NCI-H2227 (cell line): ENCODE results near the gene NTN5.
"Not testable (repeated sequence)": the region's sequence is repeated elsewhere in the genome, so short reads cannot be mapped to it uniquely, and the experiment has no call there.

Experiments
- DNase-seq: peaks from one replicate; lab custom pipeline; 2025; ENCODE audit not compliant: unreplicated experiment; lab: John Stamatoyannopoulos, UW

NTN5 gene

DNA sequence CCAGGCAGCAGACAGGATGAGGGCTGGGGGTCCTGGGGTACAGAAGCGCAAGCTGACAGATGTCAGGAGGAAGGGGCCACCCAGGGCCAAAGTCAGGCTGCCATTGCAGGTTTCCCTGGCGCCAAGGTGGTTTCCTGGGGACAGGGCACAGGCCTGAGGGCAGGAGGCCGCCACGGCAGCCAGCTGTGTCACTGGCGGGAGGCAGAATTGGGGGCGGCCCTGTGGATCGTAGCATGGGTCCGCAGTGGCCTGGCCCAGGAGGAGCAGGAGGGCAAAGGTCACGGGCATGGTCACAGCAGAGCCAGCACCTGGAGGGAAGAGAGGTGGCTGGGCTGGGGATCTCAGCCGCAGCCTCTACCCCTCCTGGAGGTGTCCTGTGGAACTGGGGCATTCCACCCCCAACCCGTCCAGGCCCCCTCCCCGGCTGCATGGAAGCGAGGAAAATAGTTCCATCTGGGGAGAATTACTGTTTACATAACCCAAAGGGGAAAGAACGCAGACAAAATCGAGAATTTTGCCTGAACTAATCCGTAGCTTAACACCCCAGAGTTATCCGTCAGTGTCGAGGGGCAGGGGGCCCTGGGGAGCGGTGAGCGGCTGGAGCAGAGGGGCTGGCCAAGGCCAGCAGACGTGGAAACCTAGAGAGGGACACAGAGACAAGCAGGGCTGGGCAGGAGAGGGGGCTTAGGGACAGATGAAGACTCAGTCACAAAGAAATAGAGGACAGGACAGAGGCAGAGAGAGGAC lies 1.9 kb downstream of the NTN5 start:
- no peak for DNase-seq

DNA sequence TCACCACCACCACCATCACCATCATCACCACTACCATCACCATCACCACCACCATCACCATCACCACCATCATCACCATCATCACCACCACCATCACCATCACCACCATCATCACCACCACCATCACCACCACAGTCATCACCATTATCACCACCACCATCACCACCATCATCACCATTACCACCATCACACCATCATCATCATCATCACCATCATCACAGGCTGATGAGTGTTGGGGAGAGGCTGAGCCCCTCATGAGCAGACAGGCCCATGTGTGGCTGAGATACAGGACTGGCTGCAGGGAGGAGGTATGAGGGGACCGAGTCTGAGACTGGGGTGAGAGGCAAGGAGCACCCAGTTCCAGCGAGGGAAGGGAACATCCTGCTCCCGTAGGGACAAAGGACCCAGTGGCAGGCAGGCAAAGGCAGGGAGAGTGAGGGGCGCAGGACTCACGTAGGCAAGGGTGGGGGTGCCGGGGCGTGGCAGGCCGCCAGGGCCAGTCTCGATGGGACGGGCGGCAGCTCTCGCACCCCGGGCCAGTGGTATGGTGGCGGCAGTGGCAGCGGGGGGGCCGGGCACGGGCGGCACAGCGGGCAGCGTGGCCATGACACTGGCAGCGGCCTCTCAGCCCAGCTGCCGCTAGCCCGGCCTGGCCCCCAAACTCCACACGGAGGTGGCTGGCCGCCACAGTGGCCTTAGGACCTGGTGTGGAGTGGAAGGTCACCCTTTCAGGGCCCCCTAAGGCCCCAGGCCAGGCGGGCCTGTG lies 2.7 kb downstream of the NTN5 start:
- no peak for DNase-seq

DNA sequence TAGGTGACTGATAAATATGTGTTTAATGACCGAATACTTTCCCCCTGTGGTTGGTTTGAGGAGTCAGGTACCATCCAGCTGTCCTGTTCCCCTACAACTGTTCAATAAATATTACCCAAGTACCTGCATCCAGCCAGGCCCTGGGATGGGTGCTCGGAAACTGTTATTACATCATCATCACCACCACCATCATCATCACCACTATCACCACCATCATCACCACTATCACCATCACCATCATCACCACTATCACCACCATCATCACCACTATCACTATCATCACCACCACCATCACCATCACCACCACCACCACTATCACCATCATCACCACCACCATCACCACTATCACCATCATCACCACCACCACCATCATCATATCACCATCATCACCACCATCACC lies 4.1 kb downstream of the NTN5 start:
- no peak for DNase-seq

DNA sequence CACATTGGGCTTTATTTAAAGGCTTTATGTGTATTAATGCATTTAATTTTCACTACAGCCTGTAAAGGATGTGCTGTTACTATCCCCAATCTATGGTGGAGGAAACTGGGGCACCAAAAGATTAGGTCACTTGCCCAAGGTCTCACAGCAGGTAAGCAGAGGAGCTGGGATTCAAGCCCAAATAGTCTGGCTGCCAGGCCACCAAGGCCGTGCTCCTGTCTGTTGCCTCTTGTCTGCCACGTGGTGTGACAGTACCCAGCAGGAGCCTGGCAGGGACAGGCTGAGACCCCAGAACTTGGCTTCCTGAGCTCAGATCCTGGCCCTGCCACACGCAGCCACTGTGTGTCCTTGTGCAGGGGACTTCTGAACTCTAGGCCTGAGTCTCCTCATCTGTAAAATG lies 4.5 kb downstream of the NTN5 start:
- DNase-seq: no peak

DNA sequence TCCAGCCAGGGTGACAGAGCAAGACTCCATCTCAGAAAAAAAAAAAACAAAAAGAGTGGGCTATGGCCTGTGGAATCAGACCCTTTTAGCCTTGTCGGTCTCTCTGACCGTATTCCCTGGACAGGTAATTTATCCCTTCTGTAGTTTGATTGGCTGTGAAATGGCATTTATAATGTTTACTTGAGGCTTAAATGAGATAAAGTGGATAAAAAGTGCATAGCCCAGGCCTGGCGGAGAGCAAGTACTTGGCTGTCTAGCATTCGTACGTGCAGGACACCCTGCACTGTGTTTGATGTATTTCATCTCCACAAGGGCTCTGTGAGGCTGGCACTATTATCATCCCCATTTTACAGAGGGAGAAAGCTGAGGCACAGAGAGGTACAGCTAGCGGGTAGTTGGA lies 7.0 kb downstream of the NTN5 start:
- no peak for DNase-seq

DNA sequence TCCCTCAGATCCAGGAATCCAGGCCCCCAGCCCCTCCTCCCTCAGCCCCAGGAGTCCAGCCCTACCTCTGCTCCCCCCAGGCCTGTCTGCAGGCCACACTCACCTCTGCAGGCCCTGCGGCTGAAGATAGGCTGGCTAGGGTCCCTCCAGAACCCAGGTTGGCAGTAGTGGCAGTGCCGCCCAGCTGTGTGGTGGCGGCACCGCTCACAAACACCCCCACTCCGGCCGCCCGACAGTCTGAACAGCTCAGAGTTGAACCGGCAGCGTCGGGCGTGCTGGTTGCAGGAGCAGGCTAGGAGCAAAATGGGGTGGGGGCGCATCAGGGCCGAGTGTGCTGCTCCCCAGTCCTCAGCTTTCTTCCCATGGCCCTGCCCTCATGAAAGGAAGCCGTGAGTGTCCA lies 8.3 kb downstream of the NTN5 start:
- no peak for DNase-seq

DNA sequence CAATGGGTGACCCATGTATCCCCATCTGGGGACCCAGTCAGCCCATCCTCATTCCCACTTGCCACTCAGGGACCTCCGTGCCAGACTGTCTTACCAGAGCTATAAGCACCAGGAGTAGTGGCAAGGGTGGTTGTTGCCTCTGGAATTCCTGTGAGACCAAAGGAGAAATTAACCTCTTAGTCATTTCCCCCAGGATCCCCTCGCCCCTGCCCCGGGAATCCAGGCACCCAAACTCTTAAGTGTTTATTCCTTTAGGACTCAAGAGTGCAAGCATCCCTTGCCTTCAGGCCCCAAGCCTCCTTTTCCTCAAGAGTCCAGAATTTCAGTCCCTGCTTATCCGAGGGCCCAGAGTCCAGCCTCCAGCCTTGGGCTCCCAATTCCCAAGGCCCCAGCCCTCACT lies 9.2 kb downstream of the NTN5 start:
- no peak for DNase-seq

DNA sequence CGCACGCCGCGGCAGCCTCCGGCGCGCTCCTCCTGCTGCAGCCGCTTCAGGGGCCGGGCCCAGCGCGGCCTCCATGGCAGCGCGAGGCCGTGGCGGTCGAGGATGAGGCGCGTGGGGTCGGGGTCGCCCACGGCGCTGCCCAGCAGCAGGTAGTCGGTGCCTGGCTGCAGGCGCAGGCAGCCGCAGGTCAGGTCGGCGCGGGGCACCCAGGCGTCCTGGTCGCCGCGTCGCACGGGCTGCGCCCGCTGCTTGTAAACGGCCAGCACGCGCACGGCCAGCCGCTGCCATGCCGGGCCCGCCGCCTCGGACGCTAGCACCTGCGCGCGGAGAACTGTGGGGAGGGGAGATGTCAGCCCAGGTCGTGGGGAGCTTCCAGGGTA lies 11.1 kb downstream of the NTN5 start:
- DNase-seq: no peak

DNA sequence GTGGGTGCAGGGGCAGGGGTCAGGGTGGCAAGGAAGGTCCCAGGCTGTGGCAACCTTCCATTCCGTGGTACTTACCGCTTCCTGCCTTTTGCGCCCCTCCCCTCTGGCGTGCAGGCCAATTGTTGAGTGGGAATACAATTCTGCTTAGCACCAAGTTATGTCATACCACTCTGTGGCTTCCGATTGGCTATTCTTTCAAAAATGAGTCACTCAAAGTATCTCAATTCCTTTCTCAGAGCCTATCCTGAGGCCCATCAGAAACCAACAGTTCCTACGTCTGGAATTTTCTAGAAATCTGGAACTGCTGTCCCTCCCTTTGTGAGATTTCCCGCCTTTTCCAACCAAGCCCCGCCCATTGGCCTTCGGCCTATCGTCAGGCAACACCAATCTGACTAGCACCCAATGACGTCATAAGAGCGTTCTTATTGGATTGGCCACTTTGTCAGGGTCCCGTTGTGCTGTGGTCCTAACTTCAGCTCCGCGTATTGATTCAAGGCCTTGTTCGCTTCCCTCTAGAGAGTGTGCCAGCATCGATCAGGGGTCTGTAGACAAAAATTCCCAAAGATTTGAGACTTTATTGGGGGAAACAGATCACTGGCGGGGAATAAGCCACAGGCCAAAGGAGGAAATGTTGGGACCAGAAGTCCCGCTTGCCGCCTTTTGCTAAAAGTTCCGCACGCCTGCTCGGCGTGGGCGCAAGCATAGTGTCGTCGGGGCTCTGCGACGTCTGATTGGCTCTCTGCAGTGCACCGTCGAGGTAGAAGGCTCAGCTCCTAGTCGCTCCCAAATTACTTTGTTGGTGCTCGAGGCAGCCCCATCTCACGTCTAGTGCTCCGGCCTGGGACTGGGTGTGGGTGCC lies 11.7 kb downstream of the NTN5 start:
- DNase-seq: peak; percentile 67

DNA sequence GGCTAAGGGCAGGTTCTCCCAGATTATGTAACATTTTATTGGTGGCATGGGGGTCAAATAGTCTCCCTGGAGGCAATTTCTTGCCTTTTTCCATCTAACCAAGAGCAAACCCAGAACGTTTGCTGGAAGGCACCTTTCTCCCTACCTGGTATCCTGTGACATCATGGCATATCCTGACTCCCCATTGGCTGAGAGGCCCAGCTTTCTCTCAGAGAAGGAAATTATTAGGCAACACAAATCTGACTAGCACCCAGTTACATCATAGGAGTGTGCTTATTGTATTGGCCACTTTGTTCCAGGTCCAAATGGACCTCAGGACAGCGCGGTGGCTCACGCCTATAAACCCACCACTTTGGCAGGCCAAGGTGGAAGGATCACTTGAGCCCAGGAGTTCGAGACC lies 13.0 kb downstream of the NTN5 start:
- DNase-seq: no peak

DNA sequence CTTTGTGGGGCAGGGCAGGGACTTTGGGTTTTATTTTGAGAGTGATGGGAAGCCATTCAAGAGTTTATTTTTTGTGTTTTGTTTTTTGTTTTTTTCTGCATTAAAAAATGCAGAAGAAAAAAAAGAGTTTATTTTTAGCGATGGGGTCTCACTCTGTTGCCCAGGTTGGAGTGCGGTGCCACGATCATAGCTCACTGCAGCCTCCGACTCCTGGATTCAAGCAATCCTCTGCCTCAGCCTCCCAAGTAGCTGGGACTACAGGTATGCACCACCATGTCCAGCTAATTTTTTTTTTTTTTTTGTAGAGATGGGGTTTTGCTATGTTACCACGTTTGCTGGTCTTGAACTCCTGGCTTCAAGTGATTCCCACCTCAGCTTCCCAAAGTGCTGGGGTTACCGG lies 14.3 kb downstream of the NTN5 start:
- no peak for DNase-seq

DNA sequence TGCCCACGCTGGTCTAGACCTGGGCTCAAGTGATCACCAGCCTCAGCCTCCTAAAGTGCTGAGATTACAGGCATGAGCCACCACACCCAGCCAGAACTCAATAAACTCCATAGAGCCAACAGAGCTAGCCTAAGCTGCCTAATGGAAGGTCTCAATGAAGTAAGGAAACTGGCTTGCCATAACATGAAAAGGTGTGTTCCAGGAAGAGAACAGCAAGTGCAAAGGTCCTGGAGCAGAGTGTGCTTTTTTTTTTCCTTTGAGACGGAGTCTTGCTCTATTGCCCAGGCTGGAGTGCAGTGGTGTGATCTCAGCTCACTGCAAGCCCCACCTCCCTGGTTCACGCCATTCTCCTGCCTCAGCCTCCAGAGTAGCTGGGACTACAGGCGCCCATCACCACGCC lies 15.0 kb downstream of the NTN5 start:
- not testable (repeated sequence) for DNase-seq

DNA sequence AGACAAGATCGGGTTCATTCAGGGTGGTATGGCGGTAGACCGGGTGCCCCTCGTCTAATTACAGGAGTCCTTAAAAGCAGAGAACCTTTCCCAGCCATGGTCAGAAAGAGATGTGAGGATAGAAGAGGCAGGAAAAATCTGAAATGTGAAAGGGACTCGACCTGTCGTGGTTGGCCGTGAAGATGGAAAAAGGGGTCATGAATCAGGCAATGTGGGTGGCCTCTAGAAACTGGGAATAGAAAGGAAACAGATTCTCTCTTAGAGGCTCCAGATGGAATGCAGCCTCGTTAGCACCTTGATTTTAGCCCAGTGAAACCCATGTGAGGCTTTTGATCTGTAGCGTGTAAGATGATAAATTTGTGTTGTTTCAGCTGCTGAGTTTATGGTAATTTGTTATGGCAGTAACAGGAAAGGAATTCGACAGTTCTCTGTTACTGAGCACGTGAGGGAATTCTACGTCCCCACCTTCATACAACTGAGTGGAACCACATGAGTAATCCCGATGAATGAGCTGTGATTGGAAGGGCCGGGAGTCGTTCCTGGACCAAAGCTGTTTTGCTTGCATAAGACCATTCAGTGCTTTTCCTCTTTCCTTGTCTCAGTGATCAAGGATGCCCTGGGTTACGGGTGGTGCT lies 15.9 kb downstream of the NTN5 start:
- no peak for DNase-seq

DNA sequence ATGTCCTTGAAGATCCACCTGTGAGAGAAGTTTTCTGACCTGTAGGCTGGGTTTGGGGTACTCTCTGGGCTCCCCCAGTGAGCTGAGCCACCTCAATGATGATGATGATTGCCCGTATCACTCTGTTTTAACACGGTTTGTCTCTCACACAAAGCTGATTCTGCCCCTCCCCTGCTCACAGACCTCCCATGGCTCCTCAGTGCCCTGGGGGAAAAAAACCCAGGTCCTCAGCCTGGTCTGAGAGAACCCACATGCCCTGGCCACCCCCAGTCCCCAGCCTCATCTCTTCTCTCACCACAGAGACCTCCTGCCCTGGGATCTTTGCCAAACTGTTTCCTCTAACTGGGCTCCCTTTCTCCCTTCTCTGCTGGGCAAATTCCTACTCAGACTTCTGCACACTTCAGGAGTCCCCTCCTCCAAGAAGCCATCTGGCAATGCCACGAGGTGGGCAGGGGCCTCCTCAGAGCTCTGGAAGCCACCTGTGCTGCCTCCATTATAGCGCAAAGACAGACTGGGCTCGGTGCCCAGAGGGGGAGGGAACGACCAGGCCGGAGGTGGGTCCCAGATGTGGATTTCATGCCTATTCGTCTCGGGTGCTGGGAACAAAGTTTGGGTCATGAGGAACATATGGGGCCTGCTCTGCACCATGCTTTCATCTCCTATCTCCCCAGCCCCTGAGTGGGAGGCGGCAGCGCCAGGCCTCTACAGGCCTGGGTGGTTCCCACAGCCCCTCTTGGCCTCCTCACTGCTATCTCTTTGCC lies 18.3 kb downstream of the NTN5 start:
- DNase-seq: peak; percentile 48

DNA sequence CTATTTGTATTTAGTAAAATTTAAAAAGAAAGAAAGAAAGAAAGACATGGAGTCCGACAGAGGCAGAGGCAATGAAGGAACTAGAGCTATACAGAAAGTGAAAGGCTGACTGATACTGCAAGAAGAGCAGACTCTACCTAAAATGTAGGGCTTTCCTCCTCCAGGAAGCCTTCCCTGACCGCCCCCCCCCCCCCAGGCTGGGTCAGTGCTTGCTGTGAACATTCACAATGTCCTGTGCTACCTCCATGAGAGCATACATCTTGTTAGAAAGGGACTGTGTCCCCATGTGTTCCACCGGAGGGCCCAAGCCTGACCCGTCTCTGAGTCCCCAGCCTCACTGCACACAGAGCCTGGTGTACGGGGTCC lies 21.2 kb downstream of the NTN5 start:
- no peak for DNase-seq

DNA sequence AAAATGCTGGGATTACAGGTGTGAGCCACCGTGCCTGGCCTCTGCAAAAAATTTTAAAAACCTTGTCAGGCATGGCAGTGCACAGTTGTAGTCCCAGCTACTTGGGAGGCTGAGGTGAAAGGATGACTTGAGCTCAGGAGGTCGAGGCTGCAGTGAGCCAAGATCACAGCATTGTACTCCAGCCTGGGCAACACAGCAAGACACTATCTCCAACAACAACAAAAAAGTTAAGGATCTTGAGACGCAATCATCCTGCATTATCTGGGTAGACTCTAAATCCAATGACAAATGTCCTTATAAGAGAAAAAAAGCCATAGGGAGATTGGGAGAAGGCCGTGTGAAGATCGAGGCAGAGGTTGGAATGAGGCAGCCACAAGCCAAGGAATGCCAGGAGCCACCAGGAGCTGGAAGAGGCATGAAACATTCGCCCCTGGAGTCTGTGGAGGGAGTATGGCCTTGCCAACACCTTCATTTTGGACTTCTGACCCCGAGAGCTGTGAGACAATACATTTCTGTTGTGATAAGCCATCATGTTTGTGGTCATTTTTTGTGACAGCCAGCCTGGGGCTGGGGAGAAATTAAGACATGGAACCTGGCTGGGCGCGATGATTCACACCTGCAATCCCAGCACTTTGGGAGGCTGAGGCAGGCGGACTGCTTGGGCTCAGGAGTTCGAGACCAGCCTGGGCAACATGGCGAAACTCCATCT lies 21.7 kb downstream of the NTN5 start:
- DNase-seq: no peak

DNA sequence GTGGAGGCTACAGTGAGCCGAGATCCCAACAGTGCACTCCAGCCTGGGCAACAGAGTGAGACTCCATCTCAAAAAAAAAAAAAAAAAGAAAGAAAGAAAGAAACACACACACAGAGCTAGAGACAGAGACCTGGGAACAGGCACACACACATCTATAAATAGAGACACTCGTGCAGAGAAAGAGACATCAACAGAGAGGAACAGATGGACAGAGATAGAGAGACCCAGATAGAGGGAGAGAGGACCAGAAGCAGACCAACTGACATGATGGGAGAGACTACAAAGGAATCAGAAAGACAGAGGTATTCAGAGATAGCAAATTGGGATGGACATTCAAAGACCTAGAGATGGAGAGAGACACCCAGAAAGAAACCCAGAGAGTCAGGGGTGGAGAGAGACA lies 24.7 kb downstream of the NTN5 start:
- DNase-seq: no peak

DNA sequence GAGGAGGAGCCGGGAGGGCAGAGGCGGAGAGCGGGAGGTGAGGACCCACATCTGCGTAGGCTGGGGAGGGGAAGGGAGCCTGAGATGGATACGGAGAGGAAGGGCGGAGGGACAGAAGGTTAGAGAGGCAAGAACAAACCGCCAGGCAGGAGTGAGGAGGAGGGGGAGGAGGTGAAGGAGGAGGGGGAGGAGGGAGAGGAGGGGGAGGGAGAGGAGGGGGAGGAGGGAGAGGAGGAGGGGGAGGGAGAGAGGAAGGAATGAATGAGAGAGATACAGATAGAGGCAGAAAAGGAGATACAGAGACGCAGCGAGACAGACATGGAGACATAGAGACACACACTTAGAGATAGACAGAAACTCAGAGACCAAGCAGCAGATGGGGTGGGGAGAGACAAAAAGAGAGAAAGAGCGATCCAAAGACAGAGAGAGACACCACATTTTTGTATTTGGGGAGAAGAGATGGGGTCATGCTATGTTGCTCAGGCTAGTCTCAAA lies 26.0 kb downstream of the NTN5 start:
- no peak for DNase-seq

DNA sequence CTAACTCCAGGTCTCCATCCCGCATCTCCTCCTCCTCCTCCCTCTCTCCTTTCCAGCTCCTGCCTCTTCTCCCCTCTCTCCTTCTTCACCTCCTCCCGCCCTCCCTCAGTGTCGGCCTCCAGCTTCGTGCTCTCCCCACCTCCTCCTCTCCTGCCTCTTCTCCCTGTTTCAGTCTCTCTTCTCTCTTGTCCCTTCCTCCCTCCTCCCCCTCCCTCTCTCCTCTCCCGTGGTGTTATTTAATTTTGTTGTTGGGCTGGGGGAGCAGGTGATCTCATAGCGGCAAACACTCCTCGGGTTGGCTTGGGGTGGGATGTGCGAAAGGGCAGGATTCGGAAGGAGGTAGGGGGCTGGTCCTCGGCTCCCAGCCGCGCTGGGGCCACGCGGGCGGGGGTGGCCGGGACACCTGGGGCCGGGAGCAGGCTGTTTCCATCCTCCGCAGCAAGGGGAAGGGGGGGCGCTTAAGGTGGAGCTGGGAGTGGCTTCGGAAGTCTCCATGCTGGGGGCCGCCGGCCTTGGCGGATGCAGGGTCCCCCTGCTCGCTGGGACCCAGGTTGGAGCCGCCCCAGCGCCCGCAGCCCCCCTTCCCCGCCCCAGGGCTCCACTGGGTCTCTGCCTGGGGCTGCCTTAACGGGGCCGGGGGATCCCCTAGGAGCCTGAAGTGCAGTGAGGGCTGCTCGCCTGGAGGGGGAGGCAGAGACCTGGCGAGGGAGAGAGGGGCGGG lies 26.7 kb downstream of the NTN5 start, which contains the start of gene CA11:
TSS of gene CA11 (minus strand) at position 187 of the 721 bp plus-strand sequence. CDS start 555 bp downstream, outside the sequence.
- peak; percentile 92 for DNase-seq
